NCI-H524 treated with DMSO at 0.1 percent for 48 hours (cell line): ENCODE results near the gene GPRIN2.
"Not testable (repeated sequence)": the region's sequence is repeated elsewhere in the genome, so short reads cannot be mapped to it uniquely, and the experiment has no call there.

Experiments used
- DNase-seq: peaks from one replicate; lab custom pipeline; 2025; lab: John Stamatoyannopoulos, UW

The GPRIN2 gene

GRCh38 chr10:46567151-46567550 lies 10.7 kb upstream of the GPRIN2 start:
- not testable (repeated sequence) for DNase-seq

GRCh38 chr10:46565591-46566332 lies 9.3 kb upstream of the GPRIN2 start:
- not testable (repeated sequence) for DNase-seq

GRCh38 chr10:46560952-46561351 lies 4.5 kb upstream of the GPRIN2 start:
- DNase-seq: no peak

GRCh38 chr10:46560381-46560780 lies 3.9 kb upstream of the GPRIN2 start:
- no peak for DNase-seq

- no peak for DNase-seq
Observed at GRCh38 chr10:46559231-46559671, 2.8 kb upstream of the GPRIN2 start.

- DNase-seq: no peak
Observed at GRCh38 chr10:46558392-46559185, 2.1 kb upstream of the GPRIN2 start.

- no peak for DNase-seq
Observed at GRCh38 chr10:46558122-46558391, 1.6 kb upstream of the GPRIN2 start.

GRCh38 chr10:46557319-46558121 lies 1.1 kb upstream of the GPRIN2 start:
- DNase-seq: no peak

GRCh38 chr10:46555713-46556514 lies 544 bp downstream of the GPRIN2 start:
- DNase-seq: no peak

GRCh38 chr10:46555366-46555712 lies 1.1 kb downstream of the GPRIN2 start:
- DNase-seq: no peak

- no peak for DNase-seq
Observed at GRCh38 chr10:46554166-46554781, 2.2 kb downstream of the GPRIN2 start.

- DNase-seq: no peak
Observed at GRCh38 chr10:46553238-46554049, 3.0 kb downstream of the GPRIN2 start.

- DNase-seq: no peak
Observed at GRCh38 chr10:46552526-46553237, 3.8 kb downstream of the GPRIN2 start.

- no peak for DNase-seq
Observed at GRCh38 chr10:46551701-46552525, 4.5 kb downstream of the GPRIN2 start.

GRCh38 chr10:46550795-46551700 lies 5.4 kb downstream of the GPRIN2 start:
- no peak for DNase-seq

GRCh38 chr10:46550076-46550790 lies 6.2 kb downstream of the GPRIN2 start:
- no peak for DNase-seq
